K562 (cell line): Measurements from ENCODE around the gene SEPTIN2. TPM values are rescaled to one million over a fixed set of nuclear protein-coding genes. Genes with fewer than 3 reads are reported as not detected.

Source experiments
- ATAC-seq: fragments of 200-7000 bp; cut with Tn5 transposase; 3 replicates; pipeline ENCODE4 v1.9.1; 2020; ENCODE audit warnings: moderate library complexity
- BruUV-seq: library from RNA; stranded (reverse); fragments of 400-500 nt; replicated peaks from 2 replicates; lab custom pipeline; 2021; lab: Mats Ljungman, UMichigan
- CTCF ChIA-PET: fragments of 300-600 bp; formaldehyde crosslinking; extraction: SDS; loops from one replicate; lab custom pipeline; 2021; ENCODE audit warnings: low intra/inter-chr PET ratio; lab: Yijun Ruan, JAX
- POLR2A ChIA-PET: fragments of 300-600, 350-650 bp; sonication (Branson Sonifier 250); formaldehyde crosslinking; extraction: SDS; loops from one replicate; lab custom pipeline; 2021; ENCODE audit warnings: antibody characterized with exemption, inconsistent platforms; lab: Yijun Ruan, JAX
- DNase-seq, 4 experiments: peaks; one replicate each; pipeline versions ENCODE4 v3.0.0 to v3.0.0-alpha.2; 2011 to 2018; ENCODE audit warnings: low spot score in 3 of 4, mixed read lengths in 3 of 4; ENCODE audit errors: extremely low read depth in 1 of 4
- FAIRE-seq: peaks from 2 replicates; lab custom pipeline; 2011; peaks lifted over from hg19 to GRCh38; lab: Jason Lieb, UNC
- H2AFZ ChIP-seq: 2 replicates; pipeline ENCODE4 v1.6.0; 2011; ENCODE audit warnings: low read depth, low read length, control low read depth, inconsistent platforms
- H3K27ac ChIP-seq: fragments of 200-600 bp; 3 replicates; pipeline ENCODE4 v1.8.0; 2011; ENCODE audit warnings: low read depth, mild to moderate bottlenecking, control low read depth, inconsistent platforms, low read length, moderate library complexity, mixed read lengths; ENCODE audit errors: extremely low read depth
- H3K27me3 ChIP-seq, 2 experiments: fragments of 300-600 bp in 1 of 2; 2 replicates in 1 of 2; 3 replicates in 1 of 2; pipeline versions ENCODE4 v1.6.0 to v1.8.0; 2011; ENCODE audit warnings: inconsistent platforms in 2 of 2, low read length in 2 of 2, mild to moderate bottlenecking in 1 of 2, mixed read lengths in 1 of 2, moderate library complexity in 1 of 2; ENCODE audit not compliant: control insufficient read depth in 2 of 2, insufficient read depth in 2 of 2
- H3K36me3 ChIP-seq: fragments of 300-600 bp; 3 replicates; pipeline ENCODE4 v1.8.0; 2011; ENCODE audit warnings: mild to moderate bottlenecking, low read length, inconsistent platforms; ENCODE audit not compliant: control insufficient read depth, insufficient read depth
- H3K4me1 ChIP-seq, 2 experiments: fragments of 200-600 bp in 1 of 2; replicated peaks in 1 of 2; 2 replicates in 1 of 2; 3 replicates in 1 of 2; pipeline versions ENCODE4 v1.5.1 to v1.8.0; 2011; ENCODE audit warnings: inconsistent platforms in 2 of 2, low read length in 2 of 2, mild to moderate bottlenecking in 1 of 2, mixed read lengths in 1 of 2, moderate library complexity in 1 of 2; ENCODE audit not compliant: control insufficient read depth in 2 of 2, insufficient read depth in 2 of 2
- H3K4me2 ChIP-seq: 2 replicates; pipeline ENCODE4 v1.6.1; 2011; ENCODE audit warnings: low read length, control low read depth, inconsistent platforms, mixed read lengths; ENCODE audit not compliant: insufficient read depth
- H3K4me3 ChIP-seq: fragments of 200-600 bp; sonication (generic), shearing (Covaris generic); 2 replicates; pipeline ENCODE4 v1.5.1; 2016; ENCODE audit warnings: control low read depth, inconsistent platforms
- H3K79me2 ChIP-seq: fragments of 200-600 bp; 3 replicates; pipeline ENCODE4 v1.8.0; 2011; ENCODE audit warnings: low read length, inconsistent platforms; ENCODE audit not compliant: control insufficient read depth, insufficient read depth
- H3K9ac ChIP-seq, 2 experiments: 2 replicates each; pipeline versions ENCODE4 v1.6.0 to v1.6.1; 2011; ENCODE audit warnings: low read depth in 2 of 2, low read length in 2 of 2, control low read depth in 1 of 2, inconsistent platforms in 1 of 2, mild to moderate bottlenecking in 1 of 2, mixed read lengths in 1 of 2; ENCODE audit not compliant: insufficient read depth in 1 of 2
- H3K9me1 ChIP-seq: one replicate; pipeline ENCODE4 v1.6.0; 2011; ENCODE audit warnings: inconsistent platforms, mild to moderate bottlenecking, low read length, moderate library complexity; ENCODE audit not compliant: control insufficient read depth, insufficient read depth
- H3K9me3 ChIP-seq: replicated peaks from 2 replicates; pipeline ENCODE4 v1.5.1; 2011; ENCODE audit warnings: low read depth, low read length, inconsistent platforms; ENCODE audit not compliant: control insufficient read depth, insufficient read depth
- H4K20me1 ChIP-seq: replicated peaks from 2 replicates; pipeline ENCODE4 v1.6.1; 2011; ENCODE audit warnings: low read length, inconsistent platforms, mixed read lengths; ENCODE audit not compliant: control insufficient read depth, insufficient read depth
- FOXA3 ChIP-seq, 2 experiments: fragments of 450-650 bp in 1 of 2; sonication (generic) in 1 of 2; formaldehyde crosslinking; IDR thresholded peaks in 1 of 2; conservative IDR thresholded peaks in 1 of 2; 2 replicates each; pipeline versions ENCODE4 v1.4.0 to v1.8.0; 2020 to 2022; ENCODE audit warnings: mild to moderate bottlenecking in 2 of 2, missing genetic modification reagents in 1 of 2
- GABPB1 ChIP-seq: sonication (generic); formaldehyde crosslinking; IDR thresholded peaks from 2 replicates; pipeline ENCODE4 v1.8.0; 2022; ENCODE audit warnings: mild to moderate bottlenecking, missing genetic modification reagents
- GATA2 ChIP-seq: sonication (generic); formaldehyde crosslinking; IDR thresholded peaks from 2 replicates; pipeline ENCODE4 v1.4.0; 2020; ENCODE audit warnings: mild to moderate bottlenecking, missing genetic modification reagents
- HDGF ChIP-seq: fragments of 450-650 bp; IDR thresholded peaks from 2 replicates; pipeline ENCODE4 v1.6.1; 2016
- MYC ChIP-seq, 2 experiments: fragments of 250-450 bp in 1 of 2; sonication (Bioruptor Pico) in 1 of 2; IDR thresholded peaks; 2 replicates each; pipeline versions ENCODE4 v1.5.1 to v1.6.1; 2012 to 2021; ENCODE audit warnings: low read depth in 2 of 2, borderline replicate concordance in 1 of 2, improper control_type of control experiment in 1 of 2, low read length in 1 of 2, mild to moderate bottlenecking in 1 of 2, moderate library complexity in 1 of 2
- POLR2A ChIP-seq: fragments of 450-650 bp; conservative IDR thresholded peaks from 2 replicates; pipeline ENCODE4 v1.6.1; 2016
- SMARCC2 ChIP-seq: fragments of 450-650 bp; IDR thresholded peaks from 2 replicates; pipeline ENCODE4 v1.6.1; 2017; ENCODE audit warnings: antibody characterized with exemption, moderate library complexity, mild to moderate bottlenecking, low read depth
- SREBF2 ChIP-seq: sonication (generic); formaldehyde crosslinking; IDR thresholded peaks from 2 replicates; pipeline ENCODE4 v1.4.0; 2020; ENCODE audit warnings: mild to moderate bottlenecking, missing genetic modification reagents
- ZNF589 ChIP-seq: fragments of 200-800 bp; sonication (Bioruptor generic); IDR thresholded peaks from 2 replicates; pipeline ENCODE4 v1.6.1; 2016; ENCODE audit warnings: low read depth, missing genetic modification characterization, missing compliant biosample characterization
- ZNF696 ChIP-seq: fragments of 250-450 bp; sonication (Bioruptor Pico); conservative IDR thresholded peaks from 2 replicates; pipeline ENCODE4 v1.4.0; 2020; ENCODE audit warnings: mild to moderate bottlenecking, moderate library complexity
- WGBS: fragments of 100-300 bp; shearing (Covaris generic); methylation state at CpG from one replicate; pipeline ENCODE4 v1.1.6; 2016; ENCODE audit warnings: low coverage, mixed read lengths; ENCODE audit not compliant: insufficient coverage; ENCODE audit errors: missing lambda C conversion rate; 5-methylcytosine and 5-hydroxymethylcytosine counted together
- in situ Hi-C: fragments of 300-500 bp; cut with MboI; formaldehyde crosslinking; loops from 4 replicates; pipeline ENCODE4 v1.15.0; 2018; ENCODE audit warnings: inconsistent platforms, mixed read lengths
- intact Hi-C: fragments of 100-400 bp; cut with micrococcal nuclease; formaldehyde crosslinking; loops from 2 replicates; pipeline ENCODE4 v1.14.2; 2022
- polyA plus RNA-seq, 8 experiments: library from polyadenylated mRNA; depleted of rRNA in 4 of 8; stranded (reverse) in 5 of 8; unstranded in 3 of 8; fragments of >200 nt; fragmentation: Nextera tagmentation in 2 of 8; fragmentation: Illumina TruSeq in 1 of 8; extraction: Ambion mirVana in 2 of 8; extraction: Trizol in 1 of 8; gene quantifications; 2 replicates each; pipeline versions ENCODE4 v1.2.1 to v1.2.3, GENCODE V29; 2011 to 2014; ENCODE audit warnings: inconsistent platforms in 1 of 8, missing spikeins in 1 of 8
- total RNA-seq, 7 experiments: library from RNA; depleted of rRNA in 6 of 7; stranded (reverse); fragments of >200 nt in 6 of 7; fragmentation: Illumina TruSeq in 2 of 7; extraction: Trizol in 2 of 7; gene quantifications; 2 replicates each; pipeline versions ENCODE4 v1.2.1 to v1.2.3, GENCODE V29; 2011 to 2021; ENCODE audit warnings: low replicate concordance in 1 of 7
- TF ChIP-seq, protein P1 (sequence below): fragments of 450-650 bp; formaldehyde crosslinking; IDR thresholded peaks from 2 replicates; pipeline ENCODE4 v1.4.0; 2020; ENCODE audit warnings: mild to moderate bottlenecking, moderate library complexity
- TF ChIP-seq, protein P2 (sequence below): fragments of 200-800 bp; sonication (Bioruptor generic); IDR thresholded peaks from 2 replicates; pipeline ENCODE4 v1.6.1; 2016; ENCODE audit warnings: missing genetic modification characterization, missing compliant biosample characterization
- TF ChIP-seq, protein P3 (sequence below): sonication (generic); formaldehyde crosslinking; IDR thresholded peaks from 2 replicates; pipeline ENCODE4 v1.8.1; 2023; ENCODE audit warnings: mild to moderate bottlenecking, missing genetic modification reagents

Gene SEPTIN2
- total and polyA plus RNA-seq, 9 of the 15 experiments (the other 6 are each of a cell fraction or from before 2014, with no cell fraction given) = 121 to 367 (median 166) TPM

DNA sequence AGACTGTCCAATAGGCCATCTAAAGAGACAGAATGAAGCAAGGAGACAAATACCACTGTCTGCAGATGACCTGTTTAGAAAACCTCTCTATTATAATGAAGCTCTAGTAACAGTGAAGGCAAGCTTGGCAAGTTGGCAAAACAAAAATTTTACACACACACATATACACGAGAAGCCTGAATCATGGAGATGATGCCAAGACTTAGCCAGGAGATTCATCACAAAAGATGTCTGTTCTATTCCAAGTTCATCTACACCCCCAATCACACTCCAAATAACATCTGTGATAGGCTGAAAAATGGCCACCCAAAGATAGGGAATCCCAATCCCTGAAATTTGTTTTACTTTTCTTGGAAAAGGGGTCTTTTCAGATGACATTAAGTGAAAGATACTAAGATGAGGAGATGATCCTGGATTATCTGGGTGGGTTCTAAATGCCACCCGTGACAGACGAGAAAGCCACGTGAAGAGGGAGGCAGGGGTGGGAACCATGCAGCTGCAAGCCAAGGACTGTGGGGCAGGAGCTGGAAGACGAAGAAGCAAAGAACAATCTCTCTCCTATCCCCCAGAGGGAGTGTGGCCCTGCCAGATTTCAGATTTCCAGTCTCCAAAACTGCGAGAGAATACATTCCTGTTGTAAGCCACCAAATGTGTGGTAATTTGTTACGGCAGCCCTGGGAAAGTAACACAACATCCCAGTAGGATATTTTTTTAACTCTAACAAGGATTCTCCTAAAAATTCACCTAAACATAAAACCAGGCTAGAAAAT lies 20.2 kb upstream of the SEPTIN2 start:
- Histone ChIP-seq H3K36me3 (peaks cover 10% of the 10 kb centered on the region; the same call in 2 of the 3 replicates), H3K79me2 (peaks cover 95% of the 10 kb centered on the region), H3K9me1 (peaks cover 2% of the 10 kb centered on the region), H3K9me3 (no peaks in the 10 kb centered on the region), H2AFZ (no peak overlapping the region), H3K27me3 (no peaks in the 10 kb centered on the region), H4K20me1 (0 out of 2 replicates have a peak, but pooled peaks cover 10% of the 10 kb centered on the region), H3K4me1 (peaks cover 2 to 3% of the 10 kb centered on the region in 2 experiments; a peak in 3 of 5 replicates), H3K27ac (no peak overlapping the region), H3K9ac (no peak overlapping the region), H3K4me3 (no peak overlapping the region), H3K4me2 (no peak overlapping the region)
- FAIRE-seq (no peak), DNase-seq (no peak), ATAC-seq (no peak)
- intact Hi-C loops (no loop called here), in situ Hi-C loops (no loop called here)
- ChIA-PET POLR2A (interaction anchor here (0.6 to 2.7 kb wide), 4 partner anchors 13 to 195 kb away, joined by 3 to 8 read pairs (median 5); no protein-coding TSS in a partner anchor), CTCF (no interaction called here)
- BruUV-seq = TSS peak; percentile 8
- 80% methylated on average over 7 of the region's 7 CpGs for WGBS
- TF ChIP-seq SREBF2 = no peak
- TF ChIP-seq MYC (IDR thresholded peaks at IDR 0.05; ENCODE audit: low read depth, low read length) = no peak
- TF ChIP-seq MYC (CRISPR knock-in tag; IDR thresholded peaks at IDR 0.05; ENCODE audit: borderline replicate concordance, low read depth) = no peak
- TF ChIP-seq, protein P1, sequence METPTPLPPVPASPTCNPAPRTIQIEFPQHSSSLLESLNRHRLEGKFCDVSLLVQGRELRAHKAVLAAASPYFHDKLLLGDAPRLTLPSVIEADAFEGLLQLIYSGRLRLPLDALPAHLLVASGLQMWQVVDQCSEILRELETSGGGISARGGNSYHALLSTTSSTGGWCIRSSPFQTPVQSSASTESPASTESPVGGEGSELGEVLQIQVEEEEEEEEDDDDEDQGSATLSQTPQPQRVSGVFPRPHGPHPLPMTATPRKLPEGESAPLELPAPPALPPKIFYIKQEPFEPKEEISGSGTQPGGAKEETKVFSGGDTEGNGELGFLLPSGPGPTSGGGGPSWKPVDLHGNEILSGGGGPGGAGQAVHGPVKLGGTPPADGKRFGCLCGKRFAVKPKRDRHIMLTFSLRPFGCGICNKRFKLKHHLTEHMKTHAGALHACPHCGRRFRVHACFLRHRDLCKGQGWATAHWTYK = no peak
- TF ChIP-seq ZNF696 (CRISPR knock-in tag) = no peak
- TF ChIP-seq, protein P2, sequence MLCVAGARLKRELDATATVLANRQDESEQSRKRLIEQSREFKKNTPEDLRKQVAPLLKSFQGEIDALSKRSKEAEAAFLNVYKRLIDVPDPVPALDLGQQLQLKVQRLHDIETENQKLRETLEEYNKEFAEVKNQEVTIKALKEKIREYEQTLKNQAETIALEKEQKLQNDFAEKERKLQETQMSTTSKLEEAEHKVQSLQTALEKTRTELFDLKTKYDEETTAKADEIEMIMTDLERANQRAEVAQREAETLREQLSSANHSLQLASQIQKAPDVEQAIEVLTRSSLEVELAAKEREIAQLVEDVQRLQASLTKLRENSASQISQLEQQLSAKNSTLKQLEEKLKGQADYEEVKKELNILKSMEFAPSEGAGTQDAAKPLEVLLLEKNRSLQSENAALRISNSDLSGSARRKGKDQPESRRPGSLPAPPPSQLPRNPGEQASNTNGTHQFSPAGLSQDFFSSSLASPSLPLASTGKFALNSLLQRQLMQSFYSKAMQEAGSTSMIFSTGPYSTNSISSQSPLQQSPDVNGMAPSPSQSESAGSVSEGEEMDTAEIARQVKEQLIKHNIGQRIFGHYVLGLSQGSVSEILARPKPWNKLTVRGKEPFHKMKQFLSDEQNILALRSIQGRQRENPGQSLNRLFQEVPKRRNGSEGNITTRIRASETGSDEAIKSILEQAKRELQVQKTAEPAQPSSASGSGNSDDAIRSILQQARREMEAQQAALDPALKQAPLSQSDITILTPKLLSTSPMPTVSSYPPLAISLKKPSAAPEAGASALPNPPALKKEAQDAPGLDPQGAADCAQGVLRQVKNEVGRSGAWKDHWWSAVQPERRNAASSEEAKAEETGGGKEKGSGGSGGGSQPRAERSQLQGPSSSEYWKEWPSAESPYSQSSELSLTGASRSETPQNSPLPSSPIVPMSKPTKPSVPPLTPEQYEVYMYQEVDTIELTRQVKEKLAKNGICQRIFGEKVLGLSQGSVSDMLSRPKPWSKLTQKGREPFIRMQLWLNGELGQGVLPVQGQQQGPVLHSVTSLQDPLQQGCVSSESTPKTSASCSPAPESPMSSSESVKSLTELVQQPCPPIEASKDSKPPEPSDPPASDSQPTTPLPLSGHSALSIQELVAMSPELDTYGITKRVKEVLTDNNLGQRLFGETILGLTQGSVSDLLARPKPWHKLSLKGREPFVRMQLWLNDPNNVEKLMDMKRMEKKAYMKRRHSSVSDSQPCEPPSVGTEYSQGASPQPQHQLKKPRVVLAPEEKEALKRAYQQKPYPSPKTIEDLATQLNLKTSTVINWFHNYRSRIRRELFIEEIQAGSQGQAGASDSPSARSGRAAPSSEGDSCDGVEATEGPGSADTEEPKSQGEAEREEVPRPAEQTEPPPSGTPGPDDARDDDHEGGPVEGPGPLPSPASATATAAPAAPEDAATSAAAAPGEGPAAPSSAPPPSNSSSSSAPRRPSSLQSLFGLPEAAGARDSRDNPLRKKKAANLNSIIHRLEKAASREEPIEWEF = no peak
- TF ChIP-seq HDGF = no peak
- TF ChIP-seq, protein P3, sequence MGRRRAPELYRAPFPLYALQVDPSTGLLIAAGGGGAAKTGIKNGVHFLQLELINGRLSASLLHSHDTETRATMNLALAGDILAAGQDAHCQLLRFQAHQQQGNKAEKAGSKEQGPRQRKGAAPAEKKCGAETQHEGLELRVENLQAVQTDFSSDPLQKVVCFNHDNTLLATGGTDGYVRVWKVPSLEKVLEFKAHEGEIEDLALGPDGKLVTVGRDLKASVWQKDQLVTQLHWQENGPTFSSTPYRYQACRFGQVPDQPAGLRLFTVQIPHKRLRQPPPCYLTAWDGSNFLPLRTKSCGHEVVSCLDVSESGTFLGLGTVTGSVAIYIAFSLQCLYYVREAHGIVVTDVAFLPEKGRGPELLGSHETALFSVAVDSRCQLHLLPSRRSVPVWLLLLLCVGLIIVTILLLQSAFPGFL = no peak
- no peak for TF ChIP-seq ZNF589 (CRISPR knock-in tag)
- no peak for TF ChIP-seq GABPB1 (CRISPR knock-in tag)
- TF ChIP-seq FOXA3 (CRISPR knock-in tag; conservative IDR thresholded peaks at IDR 0.05 in 1 of 2, IDR thresholded peaks at IDR 0.05 in 1 of 2) = no peak
- TF ChIP-seq SMARCC2 = no peak
- no peak for TF ChIP-seq GATA2 (CRISPR knock-in tag)
- TF ChIP-seq POLR2A = no peak
